Thoracic aorta (tissue), 2 donors: ENCODE data around the gene EXOC8. TPM values are rescaled to one million over a fixed set of nuclear protein-coding genes. Genes with fewer than 3 reads are reported as not detected.

ENCODE experiments used
- ATAC-seq: fragments of 150-250 bp; one replicate; pipeline ENCODE4 v1.8.0; 2017; ENCODE audit warnings: low read depth; ENCODE audit not compliant: insufficient number of reproducible peaks, low FRiP score
- DNase-seq: peaks from one replicate; pipeline ENCODE4 v3.0.0-alpha.2; 2020; ENCODE audit warnings: low spot score
- H3K27ac ChIP-seq, 2 donors: fragments of 200-600 bp; sonication (generic); 1 replicate in 1 of 2; 2 replicates in 1 of 2; pipeline ENCODE4 v1.5.1; 2016; ENCODE audit warnings: mild to moderate bottlenecking in 2 of 2, moderate library complexity in 2 of 2
- H3K27me3 ChIP-seq: fragments of 200-600 bp; sonication (generic); replicated peaks from 2 replicates; pipeline ENCODE4 v1.6.0; 2016; ENCODE audit warnings: mild to moderate bottlenecking; ENCODE audit not compliant: insufficient read depth
- H3K36me3 ChIP-seq: fragments of 200-600 bp; sonication (generic); one replicate; pipeline ENCODE4 v1.5.1; 2016
- H3K4me1 ChIP-seq, 2 donors: fragments of 200-600 bp; sonication (generic); 1 replicate in 1 of 2; 2 replicates in 1 of 2; pipeline versions ENCODE4 v1.5.1 to v1.6.0; 2016; ENCODE audit warnings: low read depth in 2 of 2, mild to moderate bottlenecking in 1 of 2; ENCODE audit not compliant: control insufficient read depth in 1 of 2
- H3K4me3 ChIP-seq: fragments of 200-600 bp; sonication (generic); 2 replicates; pipeline ENCODE4 v1.5.1; 2016; ENCODE audit warnings: mild to moderate bottlenecking
- H3K9me3 ChIP-seq: fragments of 200-600 bp; sonication (generic); 2 replicates; pipeline ENCODE4 v1.5.1; 2016
- CTCF ChIP-seq: fragments of 200-600 bp; sonication (generic); IDR thresholded peaks from one replicate; pipeline ENCODE4 v1.5.1; 2019; ENCODE audit warnings: antibody characterized with exemption
- total RNA-seq, 2 donors: library from RNA; depleted of rRNA; stranded (reverse); fragments of >200 nt; gene quantifications; one replicate each; pipeline versions ENCODE4 v1.1.0 to v1.2.3, GENCODE V29; 2016

EXOC8 gene
- total RNA-seq, 2 donors from 2014 or later: 15.0 to 21.7 TPM

- TF ChIP-seq CTCF: no peak
- ATAC-seq (no peak), DNase-seq (no peak)
- Histone ChIP-seq H3K4me1 (peaks cover 3 to 28% of the 10 kb centered on the region in 2 donors), H3K27me3 (no peaks in the 10 kb centered on the region), H3K27ac (no peak overlapping the region), H3K4me3 (no peak overlapping the region), H3K9me3 (no peaks in the 10 kb centered on the region), H3K36me3 (no peaks in the 10 kb centered on the region)
Measured at GRCh38 chr1:231383159-231383860, 45.7 kb upstream of the EXOC8 start.

GRCh38 chr1:231382426-231382825, 44.8 kb upstream of the EXOC8 start:
- Histone ChIP-seq H3K36me3 (no peaks in the 10 kb centered on the region), H3K4me3 (no peak overlapping the region), H3K27me3 (no peaks in the 10 kb centered on the region), H3K4me1 (peaks cover 3 to 27% of the 10 kb centered on the region in 2 donors), H3K27ac (no peak overlapping the region), H3K9me3 (no peaks in the 10 kb centered on the region)
- ATAC-seq (no peak), DNase-seq (no peak)
- no peak for TF ChIP-seq CTCF

- TF ChIP-seq CTCF: no peak
- ATAC-seq: no peak
- Histone ChIP-seq H3K9me3 (no peaks in the 10 kb centered on the region), H3K27ac (no peak overlapping the region), H3K4me3 (no peak overlapping the region), H3K27me3 (no peaks in the 10 kb centered on the region), H3K4me1 (peaks cover 3 to 28% of the 10 kb centered on the region in 2 donors), H3K36me3 (no peaks in the 10 kb centered on the region)
- no peak for DNase-seq
Measured at GRCh38 chr1:231381729-231382128, 44.1 kb upstream of the EXOC8 start.

GRCh38 chr1:231376875-231377549, 39.4 kb upstream of the EXOC8 start:
- DNase-seq: no peak
- ATAC-seq: no peak
- Histone ChIP-seq H3K4me3 (no peak overlapping the region), H3K27ac (no peak overlapping the region), H3K4me1 (peaks cover 0 to 9% of the 10 kb centered on the region in 2 donors), H3K36me3 (no peaks in the 10 kb centered on the region), H3K27me3 (no peaks in the 10 kb centered on the region), H3K9me3 (no peaks in the 10 kb centered on the region)
- no peak for TF ChIP-seq CTCF

- Histone ChIP-seq H3K27ac (no peak overlapping the region), H3K36me3 (no peaks in the 10 kb centered on the region), H3K4me3 (no peak overlapping the region), H3K27me3 (no peaks in the 10 kb centered on the region), H3K9me3 (no peaks in the 10 kb centered on the region), H3K4me1 (peaks cover 0 to 8% of the 10 kb centered on the region in 2 donors)
- ATAC-seq: no peak
- no peak for TF ChIP-seq CTCF
- DNase-seq: no peak
Measured at GRCh38 chr1:231376101-231376500, 38.4 kb upstream of the EXOC8 start.
